A673 (cell line): ENCODE measurements around the gene MSS51. TPM values are rescaled to one million over a fixed set of nuclear protein-coding genes. Genes with fewer than 3 reads are reported as not detected.

Experiments used
- BruUV-seq: library from RNA; stranded (reverse); fragments of 400-500 nt; replicated peaks from 2 replicates; lab custom pipeline; 2021; lab: Mats Ljungman, UMichigan
- CTCF ChIA-PET: fragments of 300-600 bp; sonication (Branson Sonifier 250); formaldehyde crosslinking; loops from one replicate; lab custom pipeline; 2022; ENCODE audit warnings: antibody characterized with exemption; lab: Charles Lee
- POLR2A ChIA-PET: fragments of 300-600 bp; sonication (Branson Sonifier 250); formaldehyde crosslinking; loops from one replicate; lab custom pipeline; 2022; ENCODE audit warnings: antibody characterized with exemption; ENCODE audit not compliant: low non-redundant PET; lab: Charles Lee
- DNase-seq: peaks from one replicate; pipeline ENCODE4 v3.0.0-alpha.2; 2015; ENCODE audit warnings: low spot score
- H3K27ac ChIP-seq: fragments of 200-600 bp; sonication (generic); 2 replicates; pipeline ENCODE4 v1.5.1; 2016; ENCODE audit warnings: mixed run types, low read depth, mild to moderate bottlenecking, mixed read lengths, antibody characterized with exemption, low read length; ENCODE audit not compliant: poor library complexity, severe bottlenecking
- H3K27me3 ChIP-seq: fragments of 200-600 bp; sonication (generic); replicated peaks from 2 replicates; pipeline ENCODE4 v1.6.1; 2017; ENCODE audit warnings: mixed run types, low read depth, mild to moderate bottlenecking, mixed read lengths, antibody characterized with exemption, low read length; ENCODE audit not compliant: insufficient read depth, poor library complexity
- H3K36me3 ChIP-seq: fragments of 200-600 bp; sonication (generic); 2 replicates; pipeline ENCODE4 v1.6.1; 2016; ENCODE audit warnings: mixed run types, mild to moderate bottlenecking, mixed read lengths, antibody characterized with exemption, low read length; ENCODE audit not compliant: insufficient read depth, poor library complexity, severe bottlenecking
- H3K4me1 ChIP-seq: fragments of 200-600 bp; sonication (generic); 2 replicates; pipeline ENCODE4 v1.6.1; 2017; ENCODE audit warnings: mixed run types, mild to moderate bottlenecking, mixed read lengths, antibody characterized with exemption, low read length; ENCODE audit not compliant: insufficient read depth, poor library complexity, severe bottlenecking
- H3K4me3 ChIP-seq: fragments of 200-600 bp; sonication (generic); 2 replicates; pipeline ENCODE4 v1.5.1; 2016; ENCODE audit warnings: low read depth, mixed run types, mild to moderate bottlenecking, mixed read lengths, low read length; ENCODE audit not compliant: poor library complexity, severe bottlenecking
- H3K9me3 ChIP-seq: fragments of 200-600 bp; sonication (generic); 2 replicates; pipeline ENCODE4 v1.6.1; 2016; ENCODE audit warnings: mixed run types, low read depth, mild to moderate bottlenecking, mixed read lengths, antibody characterized with exemption, low read length; ENCODE audit not compliant: poor library complexity, severe bottlenecking
- CTCF ChIP-seq: fragments of 300-800, 200-600 bp; sonication (generic); conservative IDR thresholded peaks from 2 replicates; pipeline ENCODE4 v1.5.1; 2017; ENCODE audit warnings: low read depth, mild to moderate bottlenecking, antibody characterized with exemption, low read length, moderate library complexity, mixed read lengths
- EZH2 ChIP-seq: fragments of 200-600 bp; sonication (generic); IDR thresholded peaks from 2 replicates; pipeline ENCODE4 v1.6.1; 2017; ENCODE audit warnings: borderline replicate concordance, low read depth, mild to moderate bottlenecking, mixed read lengths, antibody characterized with exemption, low read length; ENCODE audit not compliant: poor library complexity, severe bottlenecking
- intact Hi-C: fragments of 100-400 bp; cut with micrococcal nuclease; formaldehyde crosslinking; loops from one replicate; pipeline ENCODE4 v1.10.0; 2022; ENCODE audit not compliant: unreplicated experiment
- total RNA-seq: library from RNA; stranded (reverse); gene quantifications from 2 replicates; pipeline ENCODE4 v1.2.3, GENCODE V29; 2021

MSS51 gene
- total RNA-seq, 1 experiment from 2014 or later, result 4.0 TPM

- H3K4me3 ChIP-seq, result no peak overlapping the region
- intact Hi-C loops, result no loop called here
- POLR2A ChIA-PET, result no interaction called here
- H3K27ac ChIP-seq, result no peak overlapping the region
- peaks cover 33% of the 10 kb centered on the region for H3K36me3 ChIP-seq
- DNase-seq, result no peak
- H3K9me3 ChIP-seq, result no peaks in the 10 kb centered on the region
- TF ChIP-seq CTCF, result no peak
- no peak for TF ChIP-seq EZH2
- H3K27me3 ChIP-seq, result no peaks in the 10 kb centered on the region
- no TSS peak for BruUV-seq
- no peaks in the 10 kb centered on the region for H3K4me1 ChIP-seq
- CTCF ChIA-PET, result interaction anchor here (0.6 kb wide), 1 partner anchor 88 kb away, joined by 4 read pairs; no protein-coding TSS in a partner anchor
These were observed 8.9 kb downstream of the MSS51 start for GRCh38 chr10:73424478-73424877.

- Histone ChIP-seq H3K27me3 (no peaks in the 10 kb centered on the region), H3K9me3 (no peaks in the 10 kb centered on the region), H3K36me3 (peaks cover 28% of the 10 kb centered on the region), H3K4me3 (no peak overlapping the region), H3K4me1 (no peaks in the 10 kb centered on the region), H3K27ac (no peak overlapping the region)
- POLR2A ChIA-PET, result no interaction called here
- TF ChIP-seq CTCF (no peak), EZH2 (no peak)
- BruUV-seq, result no TSS peak
- intact Hi-C loops, result no loop called here
- DNase-seq, result no peak
- CTCF ChIA-PET, result no interaction called here
These were observed 10.1 kb downstream of the MSS51 start for GRCh38 chr10:73423309-73423708.

- BruUV-seq, result no TSS peak
These were observed 16.8 kb downstream of the MSS51 start for GRCh38 chr10:73416571-73416970.

More at GRCh38 chr10:73416571-73416970, 16.8 kb downstream of the MSS51 start:
- intact Hi-C loops, result no loop called here
- Histone ChIP-seq H3K4me1 (peaks cover 7% of the 10 kb centered on the region), H3K4me3 (no peak overlapping the region), H3K27ac (no peak overlapping the region), H3K36me3 (no peaks in the 10 kb centered on the region), H3K9me3 (no peaks in the 10 kb centered on the region), H3K27me3 (no peaks in the 10 kb centered on the region)
- POLR2A ChIA-PET, result no interaction called here
- DNase-seq, result no peak
- CTCF ChIA-PET, result no interaction called here
- no peak for TF ChIP-seq CTCF
- no peak for TF ChIP-seq EZH2
